HG02759 (cell line): ENCODE measurements around the gene ADCY3.
A peak's percentile ranks its signal among the peaks of the same experiment; 100 is the strongest.
"Not testable (repeated sequence)": the region's sequence is repeated elsewhere in the genome, so short reads cannot be mapped to it uniquely, and the experiment has no call there.

Experiments
- ATAC-seq: cut with Tn5 transposase; IDR thresholded peaks from one replicate; pipeline ENCODE4 v1.9.1; 2021; ENCODE audit warnings: mild to moderate bottlenecking, moderate library complexity; ENCODE audit not compliant: unreplicated experiment

Gene ADCY3

GRCh38 chr2:24819442-24820174 lies 100.4 kb downstream of the ADCY3 start:
- ATAC-seq = no peak

GRCh38 chr2:24818721-24819167 lies 101.3 kb downstream of the ADCY3 start:
- no peak for ATAC-seq

DNA sequence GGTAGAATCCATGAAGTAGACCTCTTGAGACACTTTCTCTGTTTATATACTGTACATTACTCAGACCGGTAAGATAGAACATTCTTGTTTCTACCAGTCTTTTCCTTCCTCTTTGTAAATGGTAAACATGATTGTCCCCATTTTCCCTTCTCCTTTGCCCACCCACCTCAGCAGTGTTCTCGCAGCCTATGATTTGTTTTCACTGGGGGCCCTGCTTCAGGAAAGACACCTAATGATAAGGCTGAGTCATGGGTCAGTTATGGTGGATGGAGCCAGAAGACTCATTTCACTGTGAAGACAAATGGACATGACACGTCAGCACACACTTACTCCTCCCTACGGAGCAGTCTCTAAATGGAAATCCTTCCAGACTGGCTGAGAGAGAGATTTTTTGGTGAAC lies 103.2 kb downstream of the ADCY3 start:
- no peak for ATAC-seq

GRCh38 chr2:24816404-24816803 lies 103.6 kb downstream of the ADCY3 start:
- no peak for ATAC-seq

GRCh38 chr2:24815171-24815570 lies 104.9 kb downstream of the ADCY3 start:
- no peak for ATAC-seq

DNA sequence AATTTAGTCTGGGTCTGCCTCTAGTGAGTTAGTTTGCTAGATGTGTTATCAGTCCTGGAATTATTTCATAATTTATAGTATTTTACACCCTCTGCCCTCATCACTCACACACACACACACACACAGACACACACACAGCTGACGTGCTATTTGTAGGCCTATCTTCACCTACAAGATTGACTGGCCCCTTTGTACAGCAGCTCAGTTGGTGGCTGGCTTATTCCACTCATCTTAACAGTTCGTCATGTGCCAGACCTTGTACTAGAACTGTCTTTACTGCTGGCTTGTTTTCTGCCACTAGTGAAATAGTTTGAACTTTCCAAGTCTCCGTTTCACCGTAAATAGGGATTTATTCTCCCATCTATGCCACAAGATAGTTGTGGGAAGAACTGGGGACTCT lies 105.5 kb downstream of the ADCY3 start:
- ATAC-seq = no peak

DNA sequence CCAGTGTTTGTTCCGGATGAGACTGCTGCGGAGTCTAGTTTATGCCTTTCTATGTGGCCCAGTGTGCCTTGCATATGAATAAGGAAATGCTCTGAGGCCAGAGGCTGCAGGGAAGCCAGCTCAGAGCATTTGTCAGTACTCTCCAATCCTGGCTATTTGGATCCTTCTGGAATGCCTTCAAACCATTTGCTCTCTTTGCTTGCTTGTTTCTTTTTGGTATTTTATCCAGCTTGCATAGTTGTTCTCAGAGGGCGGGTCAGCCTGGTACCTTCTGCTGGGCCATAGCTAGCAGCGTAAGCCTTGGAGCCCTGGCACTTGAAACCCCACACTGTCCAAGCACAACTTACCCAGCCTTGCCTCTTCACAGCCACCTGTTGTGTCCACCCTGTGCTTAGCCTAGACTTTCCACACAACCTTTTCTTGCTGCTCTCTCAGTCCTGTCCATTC lies 106.3 kb downstream of the ADCY3 start:
- ATAC-seq = no peak

DNA sequence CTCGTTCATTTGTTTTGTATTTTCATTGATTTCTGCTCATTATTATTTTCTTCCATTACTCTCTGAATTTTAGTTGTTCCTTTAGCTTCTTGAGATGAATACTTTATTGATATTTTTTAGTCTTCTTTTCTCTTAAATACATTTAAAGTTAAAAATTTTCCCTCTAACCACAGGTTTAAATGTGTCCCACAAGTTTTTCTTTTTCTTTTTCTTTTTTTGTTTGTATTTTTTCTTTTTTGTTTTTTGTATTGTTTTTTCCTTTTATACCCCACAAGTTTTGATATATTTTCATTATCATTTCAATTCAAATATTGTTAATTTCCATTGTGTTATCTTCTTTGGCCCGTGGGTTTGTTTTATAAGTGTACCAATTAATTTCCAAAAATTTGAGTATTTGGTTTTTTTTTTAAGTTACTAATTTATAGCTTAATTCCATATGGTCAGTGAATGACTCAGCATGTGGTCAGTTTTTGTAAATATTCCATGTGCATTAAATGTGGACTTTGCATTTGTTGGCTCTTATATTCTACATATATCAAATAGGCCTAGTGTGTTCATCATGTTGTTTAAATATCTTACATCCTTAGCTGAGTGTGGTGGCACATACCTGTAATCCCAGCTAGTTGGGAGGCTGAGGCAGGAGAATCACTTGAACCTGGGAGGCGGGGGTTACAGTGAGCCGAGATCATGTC lies 110.6 kb downstream of the ADCY3 start:
- ATAC-seq = no peak

DNA sequence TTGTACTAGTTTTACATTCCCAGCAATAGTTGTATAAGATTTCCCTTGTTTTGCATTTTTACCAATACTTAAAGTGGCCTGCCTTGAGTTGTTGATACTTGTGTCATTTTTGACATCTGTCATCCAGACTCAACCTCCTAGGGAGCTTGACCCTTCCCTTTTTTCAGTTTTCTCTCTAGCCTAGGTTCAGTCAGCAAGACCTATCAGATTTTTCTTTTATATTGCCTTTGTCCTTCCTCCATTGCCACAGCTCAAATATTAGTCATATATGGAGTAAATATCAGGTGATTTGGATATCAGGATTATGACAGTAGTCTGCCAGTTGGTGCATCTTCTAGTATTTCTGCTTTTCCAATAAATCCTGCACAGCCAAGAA lies 113.4 kb downstream of the ADCY3 start:
- ATAC-seq = no peak

DNA sequence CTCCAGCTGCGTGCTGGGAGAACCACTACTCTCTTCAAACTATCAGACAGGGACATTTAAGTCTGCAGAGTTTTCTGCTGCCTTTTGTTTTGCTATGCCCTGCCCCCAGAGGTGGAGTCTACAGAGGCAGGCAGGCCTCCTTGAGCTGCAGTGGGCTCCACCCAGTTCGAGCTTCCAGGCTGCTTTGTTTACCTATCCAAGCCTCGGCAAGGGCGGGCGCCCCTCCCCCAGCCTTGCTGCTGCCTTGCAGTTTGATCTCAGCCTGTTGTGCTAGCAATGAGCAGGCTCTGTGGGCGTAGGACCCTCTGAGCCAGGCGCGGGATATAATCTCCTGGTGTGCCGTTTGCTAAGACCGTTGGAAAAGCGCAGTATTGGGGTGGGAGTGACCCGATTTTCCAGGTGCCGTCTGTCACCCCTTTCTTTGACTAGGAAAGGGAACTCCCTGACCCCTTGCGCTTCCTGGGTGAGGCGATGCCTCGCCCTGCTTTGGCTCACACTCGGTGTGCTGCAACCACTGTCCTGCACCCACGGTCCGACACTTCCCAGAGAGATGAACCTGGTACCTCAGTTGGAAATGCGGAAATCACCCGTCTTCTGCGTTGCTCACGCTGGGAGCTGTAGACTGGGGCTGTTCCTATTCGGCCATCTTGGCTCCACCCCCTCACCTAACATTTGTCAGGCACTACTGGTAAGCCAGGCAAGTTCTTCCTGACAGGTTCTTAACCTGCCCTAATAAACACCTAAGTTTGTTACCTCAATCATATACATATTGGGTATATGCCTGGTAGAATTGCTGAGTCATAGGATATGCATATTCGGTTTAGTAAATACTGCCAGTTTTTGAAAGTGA lies 114.0 kb downstream of the ADCY3 start:
- ATAC-seq = not testable (repeated sequence)

DNA sequence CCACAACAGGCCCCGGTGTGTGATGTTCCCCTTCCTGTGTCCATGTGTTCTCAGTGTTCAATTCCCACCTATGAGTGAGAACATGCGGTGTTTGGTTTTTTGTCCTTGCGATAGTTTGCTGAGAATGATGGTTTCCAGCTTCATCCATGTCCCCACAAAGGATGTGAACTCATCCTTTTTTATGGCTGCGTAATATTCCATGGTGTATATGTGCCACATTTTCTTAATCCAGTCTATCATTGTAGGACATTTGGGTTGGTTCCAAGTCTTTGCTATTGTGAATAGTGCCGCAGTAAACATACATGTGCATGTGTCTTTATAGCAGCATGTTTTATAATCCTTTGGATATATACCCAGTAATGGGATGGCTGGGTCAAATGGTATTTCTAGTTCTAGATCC lies 119.5 kb downstream of the ADCY3 start:
- not testable (repeated sequence) for ATAC-seq

DNA sequence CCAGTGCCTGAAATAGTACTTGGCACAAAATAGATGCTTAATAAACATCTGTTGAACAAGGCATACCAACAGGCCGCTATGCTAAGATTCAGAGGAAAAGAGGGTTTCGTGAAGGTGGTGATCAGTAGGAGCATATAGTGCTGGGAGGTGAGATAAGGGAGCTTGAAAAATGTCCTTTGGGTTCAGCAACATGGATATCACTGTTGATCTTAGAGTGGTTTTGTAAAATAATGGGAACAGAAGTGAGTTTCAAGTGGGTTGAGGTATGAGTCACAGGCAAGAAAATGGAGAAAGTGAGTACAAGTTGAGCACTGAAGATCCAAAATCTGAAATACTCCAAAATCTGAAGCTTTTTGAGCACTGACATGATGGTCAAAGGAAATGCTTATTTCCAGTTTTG lies 122.4 kb downstream of the ADCY3 start:
- no peak for ATAC-seq

DNA sequence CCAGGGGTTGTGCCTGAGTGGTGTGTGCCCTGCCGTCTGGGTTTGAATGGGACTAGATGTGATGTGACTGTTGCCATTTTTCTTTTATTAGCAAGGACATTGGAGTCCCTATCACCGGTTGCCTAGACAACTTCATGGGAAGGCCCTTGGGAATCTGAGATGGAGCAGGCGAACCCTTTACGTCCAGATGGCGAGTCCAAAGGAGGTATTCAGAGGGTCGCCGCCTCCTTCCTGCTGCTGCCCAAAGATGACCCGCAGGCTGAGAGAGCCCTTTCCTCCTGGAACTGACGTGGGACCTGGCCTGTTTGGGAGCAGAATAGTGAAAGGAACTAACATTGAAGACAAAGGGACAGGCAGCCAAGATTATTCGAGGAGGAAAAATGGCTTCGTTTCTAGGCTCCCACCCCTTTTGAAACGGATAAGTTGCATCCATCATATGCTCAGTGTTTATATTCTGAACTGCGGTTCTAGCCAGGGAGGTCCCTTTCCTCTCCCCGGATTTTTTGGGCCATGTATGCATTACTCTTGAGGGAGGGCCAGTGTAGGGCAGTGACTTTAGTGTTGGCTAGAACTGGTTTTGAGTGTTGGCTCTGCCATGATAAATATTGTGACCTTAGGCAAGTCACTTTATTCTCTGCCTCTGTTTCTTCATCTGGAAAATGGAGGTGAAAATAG lies 126.1 kb downstream of the ADCY3 start:
- ATAC-seq = no peak

GRCh38 chr2:24792874-24793760 lies 126.9 kb downstream of the ADCY3 start, which contains the start of the genes CENPO and PTRHD1:
CENPO (plus strand) TSS chr2:24793425; CDS start chr2:24793920, 495 bp downstream.
PTRHD1 (minus strand) TSS chr2:24793391; CDS start chr2:24793377, 14 bp downstream.
- peak; percentile 94 for ATAC-seq

DNA sequence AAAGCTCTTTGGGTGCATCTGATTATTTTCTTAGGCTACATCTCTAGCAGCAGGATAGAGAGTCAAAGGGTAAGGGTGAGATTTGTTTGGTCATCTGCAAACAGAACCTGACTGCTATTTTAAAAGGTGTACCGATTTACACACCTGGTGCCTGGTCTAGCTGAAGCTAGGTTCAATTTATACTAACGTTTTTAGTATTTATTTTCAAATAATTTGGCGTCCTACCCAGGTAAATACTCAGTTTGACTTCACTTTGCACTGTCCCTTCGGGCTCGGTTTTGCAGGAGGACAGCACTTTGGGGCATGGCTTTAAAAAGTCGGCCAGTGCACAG lies 127.5 kb downstream of the ADCY3 start:
- ATAC-seq = no peak

DNA sequence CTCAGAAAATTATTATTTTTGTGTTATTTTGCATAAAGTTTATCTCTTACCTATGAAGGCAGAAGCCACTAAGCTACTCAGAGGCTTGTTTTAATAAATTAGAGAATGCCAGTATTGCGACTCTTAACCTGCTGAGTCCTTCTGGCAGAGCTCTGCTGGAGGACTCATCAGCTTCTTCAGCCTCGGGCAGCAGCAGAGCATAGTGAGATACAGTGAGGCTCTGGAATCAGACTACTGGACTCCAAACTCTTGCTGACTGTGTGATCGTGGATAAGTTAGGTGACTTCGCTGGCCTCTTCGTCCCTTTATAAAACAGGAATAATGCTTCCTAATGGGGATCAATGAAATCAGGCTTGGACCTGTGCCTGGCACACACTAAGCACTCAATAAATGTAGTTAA lies 128.6 kb downstream of the ADCY3 start:
- ATAC-seq = no peak

DNA sequence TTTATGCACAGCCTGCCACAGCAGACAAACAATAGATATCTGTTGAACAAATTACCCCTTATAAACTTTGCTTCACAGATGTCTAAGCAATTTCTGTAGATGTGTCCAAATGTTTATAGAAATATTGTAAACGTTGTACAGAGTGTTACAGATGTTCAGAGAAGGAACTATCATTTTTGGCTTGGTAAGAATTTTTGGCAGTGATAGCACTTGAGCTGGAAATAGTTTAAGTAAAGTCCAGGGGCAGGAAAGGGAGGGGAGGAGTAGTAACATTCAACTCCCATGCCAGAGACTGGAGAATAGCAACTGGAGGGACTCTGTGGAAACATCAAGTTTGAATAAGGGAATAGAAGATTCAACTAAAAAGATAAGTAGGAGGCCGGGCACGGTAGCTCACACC lies 131.2 kb downstream of the ADCY3 start:
- ATAC-seq = no peak

- ATAC-seq = no peak
Measured at GRCh38 chr2:24787532-24787931, 132.5 kb downstream of the ADCY3 start.

GRCh38 chr2:24785671-24786321 lies 134.2 kb downstream of the ADCY3 start:
- peak; percentile 74 for ATAC-seq
